ENCODE data around the gene CCDC88C.

- TF ChIP-seq CTCF (IDR thresholded peaks at IDR 0.05; ENCODE audit: low read depth, low read length), result no peak
- TF ChIP-seq EZH2phosphoT487 (IDR thresholded peaks at IDR 0.05; ENCODE audit: low read depth), result no peak
Measured at GRCh38 chr14:91267965-91268437, 149.6 kb downstream of the CCDC88C start.

Measured in OCI-LY3 (cell line).